GM19372 (cell line): Measurements from ENCODE around the gene ANGPTL7.
"Not testable (repeated sequence)": the region's sequence is repeated elsewhere in the genome, so short reads cannot be mapped to it uniquely, and the experiment has no call there.

Experiments
- ATAC-seq: cut with Tn5 transposase; IDR thresholded peaks from one replicate; pipeline ENCODE4 v1.9.1; 2021; ENCODE audit warnings: mild to moderate bottlenecking, low read depth, moderate library complexity; ENCODE audit not compliant: unreplicated experiment

The ANGPTL7 gene, protein sequence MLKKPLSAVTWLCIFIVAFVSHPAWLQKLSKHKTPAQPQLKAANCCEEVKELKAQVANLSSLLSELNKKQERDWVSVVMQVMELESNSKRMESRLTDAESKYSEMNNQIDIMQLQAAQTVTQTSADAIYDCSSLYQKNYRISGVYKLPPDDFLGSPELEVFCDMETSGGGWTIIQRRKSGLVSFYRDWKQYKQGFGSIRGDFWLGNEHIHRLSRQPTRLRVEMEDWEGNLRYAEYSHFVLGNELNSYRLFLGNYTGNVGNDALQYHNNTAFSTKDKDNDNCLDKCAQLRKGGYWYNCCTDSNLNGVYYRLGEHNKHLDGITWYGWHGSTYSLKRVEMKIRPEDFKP

DNA sequence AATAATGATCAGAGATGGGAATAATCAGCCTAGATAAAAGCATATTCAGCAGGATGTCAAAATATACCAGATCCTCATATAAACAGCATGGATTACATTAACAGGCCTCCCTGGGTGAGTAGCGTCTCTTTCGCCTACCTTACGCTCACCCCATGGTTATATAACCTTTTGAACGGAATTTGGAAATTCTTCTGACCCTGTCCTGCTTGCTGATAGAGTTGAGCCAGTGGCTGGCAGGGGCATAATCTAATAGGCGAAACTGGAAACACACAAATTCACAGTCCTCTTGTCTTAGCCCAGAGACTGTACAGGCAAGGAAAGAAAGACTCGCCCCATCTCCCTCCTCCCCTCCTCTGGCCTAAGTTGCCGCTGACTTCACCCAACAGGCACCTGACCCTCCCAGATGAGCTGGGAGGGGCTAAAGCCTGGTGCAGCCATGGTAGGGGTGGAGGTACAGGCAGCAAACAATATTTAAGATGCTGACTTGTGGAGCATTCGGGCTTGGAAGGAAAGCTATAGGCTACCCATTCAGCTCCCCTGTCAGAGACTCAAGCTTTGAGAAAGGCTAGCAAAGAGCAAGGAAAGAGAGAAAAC is at the start of gene ANGPTL7:
Gene ANGPTL7 (plus strand): TSS at position 498 of the 594 bp plus-strand sequence. CDS start 225 bp downstream, outside the sequence.
- no peak for ATAC-seq

DNA sequence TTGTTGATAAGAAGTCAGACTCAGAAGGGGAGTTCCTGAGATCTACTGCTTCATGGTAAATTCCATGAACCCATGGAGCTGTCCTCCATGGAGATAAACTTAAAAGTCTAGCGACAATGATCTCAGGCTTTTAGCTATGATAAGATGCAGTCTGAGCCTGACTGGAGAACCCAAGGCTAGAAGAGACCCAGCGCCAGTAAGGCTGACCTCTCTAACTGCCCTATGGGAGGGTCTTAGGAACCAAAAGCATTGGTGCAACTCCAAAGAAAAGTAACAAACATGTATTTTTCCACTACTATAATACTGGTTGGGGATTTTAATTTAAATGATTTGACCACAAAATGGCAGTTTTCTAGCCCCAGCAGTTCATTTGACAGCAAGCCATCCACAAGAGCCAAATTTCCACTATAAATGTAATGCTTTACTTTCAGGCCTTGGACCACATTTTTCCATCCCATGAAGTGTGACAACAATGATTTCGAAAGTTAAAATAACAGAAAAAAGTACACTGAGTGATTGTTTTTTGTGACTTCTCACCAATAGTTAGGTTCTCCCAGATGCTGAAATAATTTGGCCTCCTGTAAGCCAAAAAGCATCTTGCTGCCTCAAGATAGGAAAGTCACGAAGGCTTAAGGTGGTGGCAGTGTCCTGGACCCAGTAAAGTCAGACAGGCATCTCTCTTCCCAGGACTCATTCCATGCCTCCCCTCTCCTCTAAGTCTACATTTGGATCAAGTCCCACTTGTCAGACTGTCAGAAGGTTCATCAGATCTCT is 46.4 kb upstream of the ANGPTL7 start:
- ATAC-seq: no peak

DNA sequence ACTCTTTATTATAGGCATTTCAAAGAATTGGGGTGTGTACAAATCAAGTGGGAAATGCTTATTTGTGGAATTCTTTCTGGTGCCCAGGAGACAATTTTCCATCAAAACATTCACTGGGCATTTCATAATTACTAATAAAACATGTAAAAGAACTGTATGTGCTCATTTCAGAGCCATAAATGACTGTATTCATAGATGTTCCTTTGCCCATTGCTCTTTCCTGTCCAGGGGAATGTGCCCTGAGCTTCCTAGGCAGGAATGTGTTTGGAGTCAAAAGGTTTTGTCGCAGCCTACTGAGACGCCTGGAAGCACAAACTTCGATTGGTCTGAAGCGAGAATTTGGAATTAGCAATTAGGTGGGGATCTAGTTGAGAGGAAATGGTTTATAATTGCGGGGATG is 45.8 kb upstream of the ANGPTL7 start:
- ATAC-seq: no peak

DNA sequence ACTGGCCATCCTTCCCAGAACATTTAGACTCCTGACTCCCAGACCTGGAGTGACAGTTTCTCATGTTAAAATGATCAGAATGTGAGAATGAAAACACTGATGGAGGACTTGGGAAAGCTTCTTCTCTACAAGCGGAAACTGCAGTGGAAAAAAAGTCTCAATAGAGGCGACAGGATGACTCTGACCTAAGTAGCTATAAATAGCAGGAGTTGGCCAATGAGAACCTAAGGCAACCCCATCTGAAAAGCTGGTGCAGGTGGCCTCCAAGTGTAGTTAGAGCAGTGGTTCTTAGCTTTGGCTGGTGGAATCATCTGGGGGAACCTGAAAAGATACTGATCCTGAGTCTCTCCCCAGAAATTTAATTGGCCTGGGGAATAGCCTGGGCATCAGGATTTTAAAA is 45.2 kb upstream of the ANGPTL7 start:
- ATAC-seq: no peak

DNA sequence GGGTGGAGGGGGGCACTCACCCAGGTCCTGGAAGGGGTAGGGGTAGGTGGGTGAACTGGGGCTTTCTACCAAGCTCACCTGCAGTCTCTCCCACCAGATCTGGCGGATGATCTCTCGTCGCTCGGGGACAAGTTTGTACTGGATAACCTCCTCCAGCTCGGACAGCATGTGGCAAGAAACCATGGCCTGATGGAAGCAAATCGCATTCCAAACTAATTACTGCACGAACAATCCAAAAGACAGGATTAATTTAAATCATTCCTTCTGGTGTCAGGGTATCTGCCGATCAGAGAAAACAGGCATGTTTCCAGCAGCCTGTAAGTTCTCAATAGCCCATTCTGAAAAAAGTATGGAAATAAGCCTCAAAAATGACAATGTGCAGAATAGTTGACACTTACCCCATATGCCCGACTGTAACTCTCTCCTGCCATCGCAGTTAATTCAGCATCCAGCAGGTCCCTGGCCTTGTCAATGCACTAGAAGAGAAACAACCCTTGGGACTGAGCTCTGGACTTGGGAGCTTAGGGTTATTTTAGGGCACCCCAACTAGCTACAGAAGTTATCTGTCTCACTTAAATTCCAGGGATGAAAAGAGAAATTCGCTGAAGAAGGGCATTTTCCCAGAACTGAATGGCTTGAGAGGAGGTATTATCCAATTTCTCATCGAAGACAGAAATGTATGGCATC is 44.4 kb upstream of the ANGPTL7 start:
- ATAC-seq: no peak

DNA sequence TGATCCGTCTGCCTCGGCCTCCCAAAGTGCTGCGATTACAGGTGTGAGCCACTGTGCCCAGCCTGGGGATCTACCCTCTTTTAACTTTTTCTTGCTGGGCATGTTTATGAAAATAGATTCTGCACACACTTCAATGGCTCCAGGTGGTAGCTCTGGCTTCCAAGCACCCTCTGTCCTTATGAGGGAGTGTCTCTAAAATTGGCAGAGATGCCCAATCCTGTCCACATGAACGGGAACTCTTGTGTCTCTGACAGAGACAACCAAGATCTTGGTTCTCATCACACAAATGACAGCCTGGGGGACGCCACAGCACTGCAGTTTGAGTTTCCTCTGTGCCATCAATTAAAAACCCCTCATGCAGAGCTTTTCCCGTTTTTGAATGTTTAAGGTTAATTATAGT is 43.4 kb upstream of the ANGPTL7 start:
- ATAC-seq: no peak

DNA sequence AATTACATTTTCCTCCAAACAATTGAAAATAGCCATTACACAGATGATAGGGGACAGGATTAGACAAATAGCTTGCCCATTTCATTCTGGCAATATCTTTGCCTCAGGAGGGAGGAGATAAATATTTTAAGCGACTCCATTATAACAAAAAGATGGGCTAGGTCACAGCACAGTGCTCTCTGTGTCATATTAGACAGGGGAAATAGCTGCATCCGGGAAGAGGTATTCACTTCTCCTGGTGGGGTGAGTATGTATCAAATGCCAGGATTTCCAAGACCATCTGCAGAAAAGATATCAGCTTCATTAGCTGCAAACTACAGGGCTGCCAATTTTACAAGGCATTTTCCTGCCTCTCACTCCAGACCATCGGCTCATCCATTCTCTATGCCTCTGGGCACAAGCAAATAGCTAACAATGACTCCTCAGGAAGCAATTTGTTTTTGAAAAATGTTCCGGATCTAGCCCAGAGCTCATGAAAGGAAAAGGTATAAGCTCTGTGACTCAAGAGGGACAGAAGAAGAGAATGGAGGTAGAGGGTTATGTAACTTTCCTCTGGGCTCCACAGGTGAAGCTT is 41.9 kb upstream of the ANGPTL7 start:
- no peak for ATAC-seq

DNA sequence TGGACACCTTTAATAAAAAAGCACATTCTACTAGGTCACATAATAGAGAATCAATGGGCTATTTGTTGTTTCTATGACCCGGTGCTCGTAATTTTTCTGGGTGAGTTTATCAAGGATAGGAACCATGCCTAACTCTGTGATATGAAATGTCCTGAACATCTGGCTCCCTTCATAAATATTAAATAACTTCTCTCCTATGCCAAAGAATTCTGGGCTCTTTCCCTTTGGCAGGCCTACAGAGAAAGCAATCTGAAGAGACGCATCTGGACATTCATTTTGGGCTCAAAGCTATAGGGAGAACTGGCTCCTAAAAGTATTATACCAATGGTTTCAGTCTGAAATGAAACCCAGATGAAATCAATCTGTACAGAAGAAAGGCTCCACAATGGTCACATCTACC is 38.8 kb upstream of the ANGPTL7 start:
- no peak for ATAC-seq

DNA sequence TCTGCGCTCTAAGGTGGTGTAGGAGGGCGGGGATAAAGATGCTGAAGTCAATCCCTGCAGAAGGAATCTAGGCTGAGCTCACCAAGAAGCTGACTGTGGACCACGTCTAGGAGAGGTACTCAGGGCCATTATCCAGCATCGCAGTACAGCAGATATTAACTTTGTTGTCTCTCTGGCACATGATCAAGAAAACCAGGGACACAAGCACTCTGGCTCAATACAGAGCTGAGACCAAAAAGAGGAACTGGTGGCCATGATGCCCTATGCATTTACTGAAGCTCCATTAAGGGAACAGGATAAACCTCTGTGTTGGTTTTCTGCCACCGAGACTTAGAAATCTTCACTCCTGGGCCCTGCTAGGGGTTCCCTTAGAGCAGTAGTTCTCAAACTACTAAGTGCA is 38.0 kb upstream of the ANGPTL7 start:
- ATAC-seq: no peak

DNA sequence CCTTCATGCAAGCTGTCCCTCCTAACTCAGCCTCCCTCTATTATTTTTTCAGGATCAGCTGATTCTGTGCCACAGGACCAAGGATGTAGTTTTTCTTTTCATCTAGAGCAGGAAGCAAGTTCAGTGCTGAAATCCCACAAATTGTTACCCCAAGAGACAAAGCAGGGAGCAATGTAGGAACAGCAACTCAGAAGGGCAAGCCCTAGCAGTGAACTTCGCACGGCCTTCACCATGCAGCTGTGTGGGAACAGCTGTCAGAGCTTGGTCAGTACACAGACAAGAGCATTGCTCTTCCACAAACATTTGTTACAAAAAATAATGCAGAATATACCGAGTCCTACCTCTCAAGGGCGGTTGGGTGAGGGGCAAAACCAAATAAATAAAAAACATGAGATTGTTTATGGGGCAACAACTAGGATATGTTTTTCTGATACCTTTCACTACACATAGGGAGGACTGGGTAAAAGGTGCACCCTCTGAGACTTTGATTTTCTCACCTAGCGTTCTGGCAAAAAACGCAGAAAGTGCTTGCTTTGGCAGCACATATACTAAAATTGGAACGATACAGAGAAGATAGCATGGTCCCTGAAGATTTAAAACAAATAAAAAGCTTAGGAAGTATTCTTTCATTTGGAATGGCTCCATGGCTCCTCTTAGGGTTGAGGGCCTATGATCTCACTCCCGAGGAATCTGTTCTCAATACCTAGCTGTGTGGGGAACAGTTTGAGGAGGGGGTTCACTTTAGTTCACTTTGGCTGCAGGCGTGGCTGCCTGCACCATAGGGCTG is 37.1 kb upstream of the ANGPTL7 start:
- ATAC-seq: no peak

DNA sequence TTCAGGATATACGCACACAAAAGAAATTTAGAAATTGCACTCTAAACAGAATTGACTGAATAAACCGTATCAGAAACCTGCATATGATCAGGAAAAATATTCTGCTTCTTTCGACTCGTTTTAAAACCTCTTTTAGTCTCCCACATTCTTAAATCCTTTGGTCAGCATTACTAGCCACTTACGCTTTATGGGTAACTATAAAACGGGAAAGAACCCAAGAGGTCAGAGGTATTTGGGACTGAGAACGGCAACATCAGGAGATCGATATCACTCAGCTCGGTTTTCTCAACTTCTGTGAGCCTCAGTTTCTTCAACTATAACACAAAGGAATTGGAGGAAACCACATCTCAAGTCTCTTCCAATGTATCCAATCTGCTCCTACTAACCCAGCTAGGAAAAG is 36.4 kb upstream of the ANGPTL7 start:
- no peak for ATAC-seq

DNA sequence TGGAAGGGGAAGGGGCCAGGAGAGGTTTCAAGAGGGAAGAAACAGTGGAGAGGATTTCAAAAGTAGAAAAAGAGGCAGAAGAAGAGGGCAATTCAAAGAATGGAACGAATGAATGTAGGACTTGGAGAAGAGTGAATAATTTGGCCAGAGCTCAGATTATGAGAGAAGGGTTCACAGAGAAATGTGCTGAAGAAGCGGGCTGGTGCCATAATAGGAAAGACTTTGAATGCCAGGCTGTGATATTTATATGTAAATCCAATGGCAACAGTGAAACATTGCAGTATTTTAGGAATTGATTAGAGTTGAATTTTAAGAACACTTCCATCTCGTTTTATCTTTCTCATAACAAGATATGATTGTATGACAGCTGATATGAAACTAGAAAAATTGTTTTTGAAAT is 36.0 kb upstream of the ANGPTL7 start:
- no peak for ATAC-seq

DNA sequence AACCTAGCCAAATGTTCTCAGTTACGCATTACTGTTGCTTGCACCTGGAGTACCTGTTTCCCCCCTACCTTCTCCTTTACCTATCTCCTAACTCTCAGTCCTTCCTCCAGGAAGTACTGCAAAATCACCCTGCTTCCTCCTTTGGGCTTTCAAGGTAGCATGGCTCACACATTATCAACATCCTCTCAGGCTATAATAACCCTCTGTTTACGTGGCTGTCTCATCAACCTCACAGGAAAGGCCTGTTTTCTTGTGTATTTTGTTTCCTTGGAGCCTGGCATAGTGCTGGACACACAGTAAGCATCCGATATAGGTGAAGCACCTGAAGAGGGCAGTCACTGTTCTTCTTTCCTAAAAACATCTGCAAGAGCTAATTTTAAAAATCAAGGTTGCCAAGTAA is 32.7 kb upstream of the ANGPTL7 start:
- ATAC-seq: no peak

DNA sequence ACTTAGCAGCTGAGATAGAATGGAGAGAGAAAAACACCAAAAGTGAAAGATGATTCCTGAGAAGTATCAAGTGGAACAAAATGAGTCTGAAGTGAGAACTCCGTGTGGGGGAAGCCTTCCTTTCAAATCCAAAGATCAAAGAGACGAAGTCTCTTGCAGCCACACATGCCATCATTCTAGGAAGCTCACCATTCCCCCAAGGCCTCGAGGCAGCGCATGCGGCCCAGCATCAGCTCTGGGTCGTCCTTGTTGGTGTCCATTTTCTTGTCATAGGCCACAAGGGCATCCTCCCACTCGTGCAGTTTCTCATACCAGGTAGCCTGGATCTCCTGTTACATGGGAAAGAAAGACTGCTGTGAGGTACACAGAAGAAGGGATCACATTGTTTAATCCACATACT is 32.2 kb upstream of the ANGPTL7 start:
- ATAC-seq: no peak

DNA sequence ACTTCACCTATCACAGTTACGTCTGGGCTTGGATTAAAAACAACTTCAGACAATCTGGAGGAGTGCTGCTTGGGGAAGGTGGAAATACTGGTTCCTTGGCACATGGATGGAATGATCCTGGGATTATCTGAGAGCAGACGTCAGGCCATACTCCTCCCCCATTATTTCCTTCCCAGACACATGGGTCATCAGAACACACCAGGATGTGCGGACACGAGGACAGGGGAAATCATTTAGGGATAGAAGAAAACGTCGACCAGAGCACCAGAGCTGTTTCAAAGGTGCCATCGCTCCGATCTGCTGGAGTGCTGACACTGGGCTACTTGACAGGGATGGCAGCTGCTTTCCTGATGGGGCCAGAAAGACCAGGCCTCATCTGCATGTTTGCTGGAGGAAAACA is 31.8 kb upstream of the ANGPTL7 start:
- ATAC-seq: no peak

DNA sequence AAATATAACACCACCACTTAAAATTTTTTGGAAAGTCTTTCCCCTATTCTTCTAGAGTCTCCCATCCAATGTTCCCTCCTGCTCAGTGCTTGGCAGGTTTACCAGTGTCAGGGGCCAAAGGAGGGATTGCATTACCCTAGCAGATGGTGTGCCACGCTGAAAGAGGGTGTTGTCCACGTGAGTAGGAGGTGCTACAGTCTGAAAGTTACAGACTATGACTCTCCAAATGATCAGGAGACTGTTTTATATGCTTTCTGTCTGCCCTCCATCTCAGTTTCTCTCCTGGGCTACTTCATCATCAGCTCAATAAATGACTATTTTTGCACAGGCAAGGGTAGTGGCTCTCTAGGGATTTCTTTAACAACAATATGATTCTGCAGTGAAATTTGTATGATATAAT is 31.3 kb upstream of the ANGPTL7 start:
- no peak for ATAC-seq

DNA sequence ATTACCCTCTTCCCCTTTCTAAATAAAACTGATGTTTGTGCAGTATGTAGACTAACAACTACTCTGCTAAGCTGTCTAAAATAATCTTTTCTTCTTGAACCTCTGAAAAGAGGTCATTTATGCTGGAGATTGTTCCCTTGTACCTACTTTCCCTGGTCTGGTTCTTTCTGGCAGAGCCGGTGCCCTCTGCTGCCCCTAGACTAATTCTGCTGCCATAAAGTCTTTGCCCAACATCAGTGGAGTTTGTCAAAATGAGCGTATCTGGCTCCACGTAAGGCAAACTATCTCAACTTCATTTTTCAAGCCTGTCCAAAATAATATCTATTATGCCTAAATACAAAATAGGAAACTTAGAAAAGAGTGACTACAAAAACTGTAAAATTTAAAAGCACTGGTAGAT is 30.9 kb upstream of the ANGPTL7 start:
- ATAC-seq: no peak

DNA sequence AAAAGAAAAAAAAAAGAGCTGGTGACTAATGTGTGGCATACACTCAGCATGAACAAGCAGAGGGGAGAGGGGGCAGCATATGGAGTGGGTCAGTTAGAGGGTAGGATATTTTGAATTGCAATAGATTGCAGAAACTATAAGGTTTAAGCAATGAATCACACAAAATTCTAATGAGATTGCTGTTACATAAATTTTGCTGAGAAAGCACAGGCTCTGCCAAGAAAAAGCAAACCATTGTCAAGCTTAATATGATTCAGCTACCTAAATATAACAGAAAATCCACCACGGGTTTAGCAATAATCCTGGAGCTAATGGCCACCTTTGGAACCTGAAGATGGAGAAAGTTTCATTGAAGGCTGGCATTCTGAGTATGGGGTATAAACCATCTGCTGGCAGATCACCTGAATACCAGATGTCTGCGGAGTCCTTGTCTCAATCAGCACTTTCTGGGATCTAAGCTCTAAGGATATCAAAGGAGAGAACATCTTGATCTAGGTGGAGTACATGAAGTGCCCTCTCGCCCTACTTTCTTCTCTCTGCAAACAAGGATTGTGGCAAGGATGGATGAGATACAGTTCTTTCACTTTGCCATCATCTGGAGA is 30.3 kb upstream of the ANGPTL7 start:
- ATAC-seq: no peak

DNA sequence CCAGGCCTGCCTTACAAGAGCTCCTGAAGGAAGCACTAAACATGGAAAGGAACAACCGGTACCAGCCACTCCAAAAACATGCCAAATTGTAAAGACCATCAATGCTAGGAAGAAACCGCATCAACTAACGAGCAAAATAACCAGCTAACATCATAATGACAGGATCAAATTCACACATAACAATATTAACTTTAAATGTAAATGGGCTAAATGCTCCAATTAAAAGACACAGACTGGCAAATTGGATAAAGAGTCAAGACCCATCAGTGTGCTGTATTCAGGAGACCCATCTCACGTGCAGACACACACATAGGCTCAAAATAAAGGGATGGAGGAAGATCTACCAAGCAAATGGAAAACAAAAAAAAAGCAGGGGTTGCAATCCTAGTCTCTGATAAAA is 26.4 kb upstream of the ANGPTL7 start:
- not testable (repeated sequence) for ATAC-seq

DNA sequence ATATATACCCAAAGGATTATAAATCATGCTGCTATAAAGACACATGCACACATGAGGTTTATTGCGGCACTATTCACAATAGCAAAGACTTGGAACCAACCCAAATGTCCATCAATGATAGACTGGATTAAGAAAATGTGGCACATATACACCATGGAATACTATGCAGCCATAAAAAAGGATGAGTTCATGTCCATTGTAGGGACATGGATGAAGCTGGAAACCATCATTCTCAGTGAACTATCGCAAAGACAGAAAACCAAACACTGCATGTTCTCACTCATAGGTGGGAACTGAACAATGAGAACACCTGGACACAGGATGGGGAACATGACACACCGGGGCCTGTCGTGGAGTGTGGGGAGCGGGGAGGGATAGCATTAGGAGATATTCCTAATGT is 22.4 kb upstream of the ANGPTL7 start:
- ATAC-seq: not testable (repeated sequence)
